ENCODE data around the gene FBXL17.

Gene FBXL17

DNA sequence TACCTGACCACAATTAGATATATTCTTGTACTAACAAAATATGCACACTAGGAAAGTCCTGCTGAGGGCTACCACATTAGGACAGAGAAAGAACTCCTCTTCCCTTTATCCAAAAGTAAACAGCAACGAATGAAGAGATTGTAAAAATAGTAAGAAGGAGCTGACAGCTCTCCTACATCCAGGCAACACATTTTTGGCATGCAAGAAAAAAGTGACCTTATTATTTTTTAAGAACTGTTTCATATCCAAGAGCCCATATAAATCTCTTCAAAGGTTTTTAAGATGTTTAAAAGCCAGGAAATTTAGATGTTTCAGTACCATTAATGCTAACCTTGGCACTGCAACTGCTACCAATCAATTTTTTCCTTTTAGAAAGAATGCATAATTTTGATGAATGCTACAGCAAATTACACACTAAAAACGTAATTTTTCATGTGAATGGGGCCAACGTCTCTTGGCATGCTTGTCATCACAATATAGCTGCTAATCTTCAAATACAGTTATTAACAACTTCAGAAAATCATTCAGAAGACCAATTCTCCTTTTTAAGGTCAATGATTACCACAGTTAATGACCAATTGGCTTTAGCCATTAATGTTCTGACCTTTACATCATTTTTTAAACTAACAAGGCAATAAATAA lies 132.0 kb downstream of the FBXL17 start:
- no peak for DNase-seq (ENCODE audit: low read depth)

DNA sequence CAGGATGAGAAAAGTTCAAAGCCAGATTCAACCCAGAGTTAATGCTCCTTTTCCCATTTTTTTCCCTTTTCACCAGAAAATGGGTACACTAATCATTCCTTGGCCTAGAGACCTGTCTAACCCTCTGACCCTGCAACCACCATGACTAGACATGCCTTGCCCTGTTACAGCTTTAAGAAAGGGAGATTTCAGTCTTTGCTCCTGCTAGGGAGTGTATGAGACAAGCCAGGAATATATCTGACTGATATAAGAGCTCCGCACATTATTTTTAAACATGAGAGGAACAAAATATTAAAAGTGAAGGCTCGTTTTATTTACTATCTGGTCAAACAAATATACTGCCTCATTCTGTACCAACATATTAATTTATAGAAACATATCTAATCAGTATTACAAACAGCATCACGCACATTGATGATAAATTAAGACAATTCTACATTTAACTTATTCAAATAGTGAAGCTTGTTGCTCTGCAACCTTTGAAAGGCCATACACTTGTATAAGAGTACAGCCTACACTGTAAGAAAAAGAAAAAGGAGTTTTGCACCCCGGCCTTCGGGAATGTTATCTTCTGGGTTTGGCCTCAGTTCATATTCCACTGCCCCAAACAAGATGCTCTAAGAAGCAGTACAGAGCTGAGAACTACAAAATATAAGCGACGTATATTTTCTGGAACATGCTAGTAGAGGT lies 132.7 kb downstream of the FBXL17 start:
- DNase-seq (ENCODE audit: low read depth), result no peak

DNA sequence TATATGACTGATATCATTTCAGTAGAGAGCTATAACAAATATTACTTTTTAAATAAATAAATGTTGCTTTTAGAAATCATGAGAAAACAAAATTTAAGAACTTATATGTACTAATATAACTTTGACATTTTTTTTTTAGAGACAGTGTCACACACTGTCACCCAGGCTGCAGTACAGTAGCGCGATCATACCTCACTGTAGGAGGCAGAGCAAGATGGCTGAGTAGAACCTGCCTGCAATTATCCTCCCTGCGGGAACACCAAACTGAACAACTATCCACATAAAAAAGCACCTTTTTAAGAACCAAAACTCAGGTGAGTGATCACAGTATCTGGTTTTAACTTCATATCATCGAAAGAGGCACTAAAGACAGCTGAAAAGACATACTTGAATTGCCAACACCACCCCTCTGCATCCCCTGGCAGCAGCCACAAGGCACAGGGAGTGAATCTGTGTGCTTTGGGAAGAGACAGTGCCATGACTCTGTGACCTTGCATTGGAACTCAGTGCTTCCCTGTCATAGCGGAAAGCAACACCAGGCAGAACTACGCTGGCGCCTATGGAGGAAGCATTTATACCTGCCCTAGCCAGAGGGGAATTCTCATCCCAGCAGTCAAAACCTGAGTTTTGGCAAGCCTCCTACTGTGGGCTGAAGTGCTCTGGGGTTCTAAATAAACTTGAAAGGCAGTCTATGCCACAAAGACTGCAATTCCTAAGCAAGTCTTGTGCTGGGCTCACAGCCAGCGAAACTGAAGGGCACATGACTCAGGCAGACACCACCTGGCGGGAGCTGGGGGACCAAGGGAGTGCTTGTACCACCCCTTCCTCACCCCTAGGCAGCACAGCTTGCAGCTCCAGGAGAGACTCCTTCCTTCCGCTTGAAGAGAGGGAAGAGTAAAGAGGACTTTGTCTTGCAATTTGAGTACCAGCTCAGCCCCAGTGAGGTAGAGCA lies 142.7 kb downstream of the FBXL17 start:
- DNase-seq (ENCODE audit: low read depth), result no peak

DNA sequence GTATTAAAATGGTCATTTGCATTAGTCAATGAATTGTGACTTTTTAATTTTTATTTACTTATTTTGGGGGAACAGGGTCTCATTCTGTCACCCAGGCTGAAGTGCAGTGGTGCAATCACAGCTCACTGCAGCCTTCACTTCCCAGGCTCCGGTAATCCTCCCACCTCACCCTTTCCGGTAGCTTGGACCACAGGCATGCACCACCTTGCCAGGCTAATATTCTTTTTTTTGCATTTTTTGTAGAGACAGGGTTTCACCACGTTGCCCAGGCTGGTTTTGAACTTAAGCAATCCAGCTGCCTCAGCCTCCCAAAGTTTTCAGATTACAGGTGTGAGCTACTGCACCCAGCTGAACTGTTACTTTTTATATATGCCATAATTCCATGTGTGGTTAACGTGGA lies 143.4 kb downstream of the FBXL17 start:
- DNase-seq (ENCODE audit: low read depth), result no peak

DNA sequence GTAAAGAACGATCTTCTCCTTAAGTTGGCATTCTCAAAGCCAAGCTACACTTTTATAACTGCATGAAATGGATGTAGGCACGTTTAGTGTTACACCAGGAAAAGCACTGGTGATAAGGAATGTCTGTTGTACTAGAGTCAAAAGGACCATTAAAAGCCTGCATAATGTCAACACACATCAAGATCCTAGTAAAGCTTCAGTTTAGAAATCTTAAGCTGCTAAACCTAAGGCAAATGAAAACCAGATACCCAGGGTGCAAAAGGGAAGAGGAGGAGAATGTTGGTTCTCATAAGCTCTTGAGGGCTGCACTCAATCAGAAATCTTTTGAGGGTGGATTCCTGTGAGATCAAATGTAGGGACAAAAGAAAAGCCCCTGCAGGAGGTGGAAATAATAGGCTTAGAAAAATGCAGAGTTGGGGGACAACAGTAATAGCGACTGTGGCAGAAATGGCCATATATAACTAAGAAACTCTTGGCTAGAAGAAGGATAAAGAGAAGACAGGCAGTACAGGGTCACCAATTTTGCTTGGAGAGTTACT lies 148.2 kb downstream of the FBXL17 start:
- no peak for DNase-seq (ENCODE audit: low read depth)

DNA sequence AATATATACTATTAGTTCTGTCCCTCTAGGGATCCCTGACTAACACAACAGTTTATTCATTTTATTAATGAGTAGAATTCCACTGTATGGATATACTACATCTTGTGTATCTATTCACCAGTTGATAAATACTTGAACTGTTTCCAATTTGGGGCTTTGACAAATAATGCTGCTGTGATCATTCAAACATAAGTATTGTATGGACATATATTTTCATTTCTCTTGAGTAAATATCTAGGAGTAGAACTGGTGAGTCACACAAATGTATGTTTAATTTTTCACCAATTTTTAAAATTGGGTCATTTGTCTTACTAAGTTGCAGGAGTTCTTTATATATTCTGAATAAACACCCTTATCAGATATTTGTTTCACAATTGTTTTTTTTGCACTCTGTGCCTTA lies 149.1 kb downstream of the FBXL17 start:
- DNase-seq (ENCODE audit: low read depth), result no peak

DNA sequence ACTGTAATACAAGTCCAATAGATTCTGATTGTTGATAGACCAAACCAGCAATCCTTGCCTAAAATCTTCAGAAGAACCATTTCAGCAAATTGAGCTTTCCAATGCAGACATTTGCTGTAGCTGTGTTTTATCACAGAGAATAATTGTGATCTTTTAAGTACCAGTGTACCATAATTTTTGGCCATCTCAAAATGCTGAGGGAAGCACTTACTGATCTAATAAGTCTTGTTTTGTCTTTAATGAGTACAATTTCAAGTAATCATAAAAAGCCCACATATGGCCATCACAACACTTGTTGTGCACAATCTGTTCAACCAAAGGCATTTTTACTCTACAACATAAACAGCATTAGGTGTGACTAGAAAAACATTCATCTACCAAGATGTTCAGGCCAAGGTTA lies 159.9 kb downstream of the FBXL17 start:
- DNase-seq (ENCODE audit: low read depth), result no peak

DNA sequence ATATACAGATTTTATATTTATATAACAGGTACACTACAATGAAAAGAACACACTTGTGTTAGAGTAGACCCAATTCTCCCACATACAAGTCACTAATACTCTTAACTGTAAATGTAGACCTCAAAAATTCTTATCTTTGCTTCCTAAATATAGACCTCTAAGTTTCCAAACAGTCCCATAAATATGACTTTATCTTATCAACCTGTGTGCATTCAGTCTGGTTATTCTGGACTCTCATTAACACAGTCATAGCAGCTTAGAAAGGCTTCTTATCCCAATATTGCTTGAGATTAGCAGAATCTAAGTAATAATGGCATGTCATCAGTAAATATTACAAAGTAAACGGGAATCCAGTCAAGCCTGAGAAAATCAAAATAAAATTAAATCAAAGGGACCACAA lies 161.1 kb downstream of the FBXL17 start:
- DNase-seq (ENCODE audit: low read depth), result no peak

DNA sequence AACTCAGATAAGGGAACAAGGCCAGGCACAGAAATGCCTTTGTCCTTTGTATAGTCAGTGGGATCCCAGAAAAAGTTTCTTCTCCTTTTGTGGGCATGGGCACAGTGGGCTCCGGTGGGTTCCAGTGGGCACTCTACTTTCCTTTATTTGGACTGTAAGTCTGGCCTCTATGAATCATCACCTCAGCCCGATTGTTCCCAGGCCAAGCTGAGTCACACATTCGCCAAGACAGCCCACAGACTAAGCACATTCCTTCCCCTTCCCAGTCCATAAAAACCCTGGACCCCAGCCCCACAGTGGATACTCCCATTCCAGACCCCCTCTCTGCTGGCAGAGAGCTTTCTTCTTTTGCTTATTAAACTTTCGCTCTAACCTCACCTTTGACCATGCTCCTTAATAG lies 165.0 kb downstream of the FBXL17 start:
- no peak for DNase-seq (ENCODE audit: low read depth)

DNA sequence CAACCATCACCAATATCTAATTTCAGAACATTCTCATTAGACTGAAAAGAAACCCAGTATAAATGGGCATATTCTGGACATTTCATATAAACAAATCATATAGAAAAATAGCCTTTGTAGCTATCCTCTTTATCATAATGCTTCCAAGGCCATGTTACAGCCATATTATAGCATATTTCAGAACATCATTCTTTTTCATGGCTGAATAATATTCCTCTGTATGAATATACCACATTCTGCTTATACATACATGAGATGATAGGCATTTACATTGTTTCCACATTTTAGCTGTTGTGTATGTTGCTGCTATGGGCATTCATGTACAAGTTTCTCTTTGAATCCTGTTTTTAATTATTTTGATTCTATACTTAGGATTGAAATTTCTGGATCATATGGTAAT lies 167.0 kb downstream of the FBXL17 start:
- DNase-seq (ENCODE audit: low read depth), result no peak

DNA sequence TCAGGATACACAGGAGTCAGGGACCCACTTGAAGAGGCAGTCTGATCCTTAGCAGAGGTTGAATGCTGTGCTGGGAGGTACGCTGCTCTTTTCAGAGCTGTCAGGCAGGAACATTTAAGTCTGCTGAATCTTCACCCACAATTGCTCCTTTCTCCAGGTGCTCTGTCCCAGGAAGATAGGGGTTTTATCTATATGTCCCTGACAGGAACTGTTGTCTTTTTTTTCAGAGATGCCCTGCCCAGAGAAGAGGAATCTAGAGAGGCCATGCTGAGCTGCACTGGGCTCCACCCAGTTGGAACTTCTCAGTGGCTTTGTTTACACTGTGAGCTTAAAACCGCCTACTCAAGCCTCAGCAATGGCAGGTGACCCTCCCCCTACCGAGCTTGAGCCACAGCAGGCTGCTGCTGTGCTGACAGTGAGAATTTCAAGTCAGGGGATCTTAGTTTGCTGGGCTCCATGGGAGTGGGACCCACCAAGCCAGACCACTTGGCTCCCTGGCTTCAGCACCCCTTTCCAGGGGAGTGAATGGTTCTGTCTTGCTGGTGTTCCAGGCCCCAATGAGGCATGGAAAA lies 169.0 kb downstream of the FBXL17 start:
- DNase-seq (ENCODE audit: low read depth), result no peak

DNA sequence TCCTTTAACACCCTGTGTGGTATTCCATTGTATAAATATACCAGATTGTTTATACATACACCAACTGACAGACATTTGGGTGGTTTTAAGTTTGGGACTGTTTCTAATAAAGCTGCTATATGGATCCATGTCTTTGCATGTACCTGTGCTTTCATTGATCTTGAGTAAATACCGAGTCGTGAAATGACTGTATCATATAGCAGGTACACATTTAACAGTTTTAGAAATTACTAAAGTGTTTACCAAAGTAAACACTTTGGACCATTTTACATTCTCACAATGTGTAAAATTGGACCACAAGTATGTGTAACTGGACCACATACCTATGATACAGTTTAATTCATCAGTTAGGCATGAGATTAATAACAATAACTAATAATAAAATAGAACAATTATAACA lies 175.2 kb downstream of the FBXL17 start:
- no peak for DNase-seq (ENCODE audit: low read depth)

DNA sequence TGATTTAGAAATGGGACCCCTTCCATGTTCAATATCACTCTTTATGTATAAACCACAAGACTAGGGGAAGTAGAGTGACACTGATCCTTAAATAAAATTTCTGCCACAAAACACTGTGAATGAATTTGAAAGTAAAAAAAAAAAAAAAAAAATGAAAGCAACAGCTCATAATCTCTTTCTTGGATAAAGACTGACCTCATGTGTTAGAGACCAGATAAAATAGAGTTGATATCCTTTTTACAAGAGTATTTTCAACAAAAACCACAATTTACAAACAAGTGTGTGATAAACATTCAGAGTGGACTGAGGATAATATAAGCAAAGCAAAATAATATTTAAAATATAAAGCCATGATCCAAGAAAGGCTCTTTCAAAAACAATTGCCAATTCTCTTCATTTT lies 180.2 kb downstream of the FBXL17 start:
- no peak for DNase-seq (ENCODE audit: low read depth)

DNA sequence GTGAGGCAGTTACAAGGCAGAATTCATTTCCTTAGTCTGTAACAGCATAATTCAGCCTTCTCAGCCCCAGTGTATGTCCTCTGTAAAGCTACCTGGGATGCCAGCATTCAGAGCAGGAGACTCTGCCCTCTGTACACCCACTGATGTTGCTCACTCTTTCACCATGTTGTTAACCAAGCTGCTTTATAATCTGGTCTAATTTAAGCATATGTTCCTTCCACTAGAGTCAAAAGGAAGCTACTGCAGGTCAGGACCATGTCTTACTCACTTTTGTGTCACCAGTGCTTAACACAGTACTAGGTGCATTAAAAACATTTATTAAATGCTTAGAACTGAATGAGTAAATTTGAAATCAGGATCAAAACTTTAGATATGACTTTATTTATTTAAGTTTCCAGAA lies 185.6 kb downstream of the FBXL17 start:
- no peak for DNase-seq (ENCODE audit: low read depth)

DNA sequence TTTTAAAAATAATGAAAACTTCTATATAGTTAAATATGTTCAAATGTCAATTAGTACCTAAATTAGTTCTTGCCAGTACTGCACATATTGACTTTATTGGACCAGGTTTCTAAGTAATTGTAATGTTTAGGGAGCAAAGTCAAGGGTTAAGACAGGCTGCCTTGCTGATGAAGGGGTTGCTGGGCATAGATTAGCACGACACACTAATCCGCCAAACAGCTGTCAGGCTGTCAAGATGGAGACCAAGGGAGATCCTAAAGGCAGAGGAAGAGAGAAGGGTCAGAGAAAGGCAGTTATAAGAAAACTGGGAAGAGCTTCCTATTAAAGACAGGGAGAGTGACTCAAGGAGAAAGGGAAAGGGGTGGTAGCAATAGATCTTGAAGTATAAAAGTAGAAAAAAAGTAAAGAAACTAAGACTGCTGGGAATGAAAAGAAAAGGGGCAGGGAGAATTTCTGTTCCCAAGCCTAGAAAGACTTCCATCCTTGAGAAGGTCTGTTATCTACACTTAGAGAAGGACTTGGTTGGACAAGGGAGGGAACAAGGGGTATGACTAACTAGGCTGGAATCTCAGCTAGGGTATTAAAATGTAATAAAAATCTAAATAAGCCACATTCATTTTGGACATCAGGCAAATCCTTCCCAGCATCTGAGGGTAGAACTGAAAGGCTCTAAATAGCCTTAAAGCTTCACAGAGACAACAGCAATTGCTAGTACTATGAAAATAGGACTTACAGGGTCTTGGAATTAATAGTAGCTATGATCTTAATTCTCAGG lies 188.7 kb downstream of the FBXL17 start:
- peak; percentile 38 for DNase-seq (ENCODE audit: low read depth)

DNA sequence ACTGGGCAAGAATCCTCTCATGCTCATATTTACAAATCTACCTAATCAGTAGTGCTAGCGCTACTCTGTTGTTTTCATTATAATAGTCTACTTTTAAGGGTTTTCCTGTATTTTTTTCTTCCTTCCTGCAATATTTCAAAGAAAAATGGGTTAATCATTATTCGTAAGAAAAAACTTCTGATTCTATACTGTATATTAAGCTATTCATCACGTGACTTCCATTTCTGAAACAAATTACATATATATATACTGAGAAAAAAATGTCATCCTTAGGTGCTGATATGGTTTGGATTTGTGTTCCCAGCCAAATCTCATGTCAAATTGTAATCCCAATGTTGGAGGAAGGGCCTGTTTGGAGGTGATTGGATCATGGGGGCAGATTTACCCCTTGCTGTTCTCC lies 197.0 kb downstream of the FBXL17 start:
- no peak for DNase-seq (ENCODE audit: low read depth)

DNA sequence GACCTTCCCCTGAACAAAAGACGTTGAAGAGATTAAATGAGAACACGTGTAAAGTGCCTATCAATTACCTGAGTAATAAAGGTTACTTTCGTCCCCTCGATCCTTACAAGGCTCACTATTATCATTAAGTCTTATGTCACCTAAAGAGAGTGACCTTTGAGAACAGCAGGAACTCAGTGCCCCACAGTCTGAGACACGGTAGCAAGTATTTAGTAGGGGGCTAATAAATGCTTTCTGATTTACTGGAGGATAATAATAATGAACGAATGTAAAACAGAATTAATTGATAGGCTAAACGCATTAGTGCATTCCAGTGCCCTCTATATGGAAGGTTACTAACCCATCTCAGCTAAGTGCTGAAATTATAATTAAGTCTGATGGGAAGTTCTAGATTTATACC lies 199.9 kb downstream of the FBXL17 start:
- no peak for DNase-seq (ENCODE audit: low read depth)

DNA sequence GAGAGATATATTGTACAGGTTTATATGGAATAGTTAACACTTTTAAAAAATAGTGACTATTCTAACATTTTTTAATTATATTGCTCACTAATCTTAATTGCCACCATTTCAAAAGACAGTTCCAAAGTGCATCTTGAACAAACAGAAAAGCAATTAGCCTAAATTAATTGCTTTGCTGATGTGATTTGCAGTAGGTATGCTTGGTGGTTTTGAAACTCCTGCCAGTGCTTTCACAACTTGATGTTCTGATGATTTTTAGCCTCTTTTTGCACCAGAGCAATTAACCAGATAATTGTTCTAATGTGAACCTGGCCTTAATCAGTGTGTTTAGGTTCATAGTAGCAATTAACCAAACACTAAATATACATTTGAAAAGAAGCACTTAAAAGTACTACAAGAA lies 207.6 kb downstream of the FBXL17 start:
- no peak for DNase-seq (ENCODE audit: low read depth)

DNA sequence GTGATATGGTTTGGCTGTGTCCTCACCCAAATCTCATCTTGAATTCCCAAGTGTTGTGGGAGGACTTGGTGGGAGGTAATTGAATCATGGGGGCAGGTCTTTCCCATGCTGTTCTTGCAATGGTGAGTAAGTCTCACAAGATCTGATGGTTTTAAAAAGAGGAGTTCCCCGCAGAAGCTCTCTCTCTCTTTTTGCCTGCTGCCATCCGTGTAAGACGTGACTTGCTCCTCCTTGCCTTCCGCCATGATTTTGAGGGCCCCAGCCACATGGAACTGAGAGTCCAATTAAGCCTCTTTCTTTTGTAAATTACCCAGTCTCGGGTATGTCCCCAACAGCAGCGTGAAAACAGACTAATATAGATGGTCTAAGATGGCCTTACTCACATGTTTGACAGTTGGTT lies 210.1 kb downstream of the FBXL17 start:
- DNase-seq (ENCODE audit: low read depth), result no peak

DNA sequence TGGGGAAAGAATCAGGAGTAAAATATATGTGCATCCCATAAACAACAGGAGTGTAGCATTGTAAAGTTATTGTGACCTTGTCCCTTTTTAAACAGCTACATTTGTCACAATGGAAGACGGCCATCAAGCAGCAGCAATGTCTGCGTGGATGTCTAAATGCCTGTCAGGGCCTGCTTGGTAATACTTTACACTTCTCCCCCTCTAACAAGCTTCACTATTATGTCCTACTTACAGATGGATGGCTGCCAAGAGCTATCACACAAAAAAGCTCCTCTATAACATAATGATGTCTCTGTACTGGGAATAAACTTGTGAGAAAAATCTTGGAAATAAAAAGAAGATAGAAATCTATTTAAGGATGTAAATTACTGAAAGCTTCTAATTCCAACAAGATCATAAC lies 213.0 kb downstream of the FBXL17 start:
- no peak for DNase-seq (ENCODE audit: low read depth)

DNA sequence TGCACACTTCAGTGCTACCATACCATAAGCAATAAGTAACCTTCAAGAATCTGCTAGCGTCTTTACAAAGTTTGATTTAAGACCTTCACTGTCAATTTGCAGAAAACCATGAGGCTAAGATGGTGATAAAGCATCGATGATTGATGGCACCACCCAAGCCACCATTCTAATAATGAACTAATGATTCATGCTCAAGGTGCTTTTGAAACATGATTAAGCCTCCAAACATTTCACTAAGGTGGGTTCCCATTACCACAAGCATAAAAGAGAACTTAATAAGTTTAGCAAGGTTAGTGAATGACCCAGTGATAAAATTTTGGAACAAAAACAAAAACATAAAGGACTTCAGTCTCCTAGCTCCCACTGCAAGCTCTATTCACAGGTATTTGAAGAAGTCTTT lies 214.7 kb downstream of the FBXL17 start:
- DNase-seq (ENCODE audit: low read depth), result no peak

DNA sequence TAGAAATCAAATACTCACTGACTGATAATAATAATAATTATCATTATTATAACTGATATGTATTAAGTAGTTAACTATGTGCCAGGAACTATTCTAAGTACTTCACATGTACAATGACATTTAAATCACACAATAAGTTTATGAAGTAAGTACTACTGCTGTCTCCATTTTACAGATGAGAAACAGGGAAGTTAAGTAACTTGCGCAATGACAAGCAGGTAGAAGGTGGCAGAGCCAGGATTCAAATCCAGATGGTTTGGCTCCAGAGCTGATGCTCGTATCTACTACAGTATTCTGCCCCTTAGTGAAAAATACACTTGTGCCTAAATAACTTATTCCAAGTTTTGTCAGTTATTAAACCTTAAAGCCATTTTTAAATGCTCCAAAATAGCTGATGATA lies 217.3 kb downstream of the FBXL17 start:
- DNase-seq (ENCODE audit: low read depth), result no peak
